Left ventricle myocardium inferior (tissue), 1 donor: ENCODE data around the gene STARD3. TPM values are rescaled to one million over a fixed set of nuclear protein-coding genes. Genes with fewer than 3 reads are reported as not detected.

Experiments used
- DNase-seq: peaks from one replicate; pipeline ENCODE4 v3.0.0-alpha.2; 2020
- H3K27ac ChIP-seq: fragments of 200-600 bp; replicated peaks from 2 replicates; pipeline ENCODE4 v1.8.0; 2021
- H3K27me3 ChIP-seq: fragments of 200-600 bp; 2 replicates; pipeline ENCODE4 v1.8.0; 2021; ENCODE audit warnings: low read depth
- H3K36me3 ChIP-seq: fragments of 200-600 bp; 2 replicates; pipeline ENCODE4 v1.8.0; 2021
- H3K4me1 ChIP-seq: fragments of 200-600 bp; 2 replicates; pipeline ENCODE4 v1.8.0; 2021
- H3K4me3 ChIP-seq: fragments of 200-600 bp; 2 replicates; pipeline ENCODE4 v1.8.0; 2021; ENCODE audit warnings: mild to moderate bottlenecking, moderate library complexity
- H3K9me3 ChIP-seq: fragments of 200-600 bp; replicated peaks from 2 replicates; pipeline ENCODE4 v1.8.0; 2021
- intact Hi-C: fragments of 100-400 bp; cut with micrococcal nuclease; formaldehyde crosslinking; loops from one replicate; pipeline ENCODE4 v1.11.0; 2022
- total RNA-seq: library from RNA; stranded (reverse); fragmentation: NEBNext Ultra II Directional; extraction: Animal tissue kit (Norgen Biotek cat#: 25700); gene quantifications from one replicate; pipeline ENCODE4 v1.2.1, GENCODE V29; 2021
- TF ChIP-seq, protein P1 (sequence below): fragments of 200-600 bp; IDR thresholded peaks from 2 replicates; pipeline ENCODE4 v1.8.0; 2021; ENCODE audit warnings: antibody characterized with exemption, mild to moderate bottlenecking, borderline replicate concordance
- donor health status: DM: no; HTN: yes; CAD: no; lungs with severe emphysema.

Gene STARD3
- total RNA-seq, 1 donor from 2014 or later: 15.7 TPM

DNA sequence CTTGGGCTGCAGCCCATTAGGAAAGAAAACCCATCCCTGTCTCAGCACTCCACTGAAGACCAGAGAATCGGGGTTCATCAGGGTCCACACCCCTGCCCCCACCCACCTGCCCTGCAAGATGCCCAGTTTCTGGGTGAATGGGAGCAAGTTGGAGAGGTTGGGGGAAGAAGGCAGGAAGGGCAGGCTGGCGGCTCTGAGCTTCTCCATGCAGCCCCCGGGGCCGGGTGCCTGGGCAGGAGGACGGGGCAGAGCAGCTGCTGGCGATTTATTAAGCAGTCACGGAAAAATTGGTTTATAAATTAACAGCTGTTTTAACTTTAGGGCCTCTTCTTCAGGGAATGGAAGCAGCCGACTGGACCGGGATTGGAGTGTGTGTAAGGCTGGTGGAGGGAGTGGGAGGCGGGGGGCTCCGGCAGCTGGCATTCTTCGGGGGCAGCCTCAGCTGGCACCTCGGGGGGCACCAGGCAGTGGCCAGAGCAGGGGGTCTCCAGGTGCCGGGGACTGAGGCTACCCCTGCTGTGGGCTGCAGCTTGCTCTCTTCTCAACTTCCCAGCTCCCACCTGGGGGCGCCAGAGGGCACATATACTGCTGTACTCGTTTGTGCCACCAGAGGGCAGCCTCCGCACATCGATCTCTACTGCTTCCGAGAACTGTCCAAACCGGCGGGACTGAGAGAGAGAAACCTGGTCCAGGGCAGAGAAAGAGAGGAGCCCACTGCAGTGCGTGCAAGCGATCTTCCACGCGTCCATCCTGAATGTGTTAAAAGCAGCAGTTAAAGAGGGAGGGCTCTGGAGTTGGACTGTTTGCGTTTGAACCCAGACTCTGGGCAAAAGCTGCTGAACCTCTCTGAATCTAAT lies 15.2 kb upstream of the STARD3 start:
- TF ChIP-seq, protein P1, sequence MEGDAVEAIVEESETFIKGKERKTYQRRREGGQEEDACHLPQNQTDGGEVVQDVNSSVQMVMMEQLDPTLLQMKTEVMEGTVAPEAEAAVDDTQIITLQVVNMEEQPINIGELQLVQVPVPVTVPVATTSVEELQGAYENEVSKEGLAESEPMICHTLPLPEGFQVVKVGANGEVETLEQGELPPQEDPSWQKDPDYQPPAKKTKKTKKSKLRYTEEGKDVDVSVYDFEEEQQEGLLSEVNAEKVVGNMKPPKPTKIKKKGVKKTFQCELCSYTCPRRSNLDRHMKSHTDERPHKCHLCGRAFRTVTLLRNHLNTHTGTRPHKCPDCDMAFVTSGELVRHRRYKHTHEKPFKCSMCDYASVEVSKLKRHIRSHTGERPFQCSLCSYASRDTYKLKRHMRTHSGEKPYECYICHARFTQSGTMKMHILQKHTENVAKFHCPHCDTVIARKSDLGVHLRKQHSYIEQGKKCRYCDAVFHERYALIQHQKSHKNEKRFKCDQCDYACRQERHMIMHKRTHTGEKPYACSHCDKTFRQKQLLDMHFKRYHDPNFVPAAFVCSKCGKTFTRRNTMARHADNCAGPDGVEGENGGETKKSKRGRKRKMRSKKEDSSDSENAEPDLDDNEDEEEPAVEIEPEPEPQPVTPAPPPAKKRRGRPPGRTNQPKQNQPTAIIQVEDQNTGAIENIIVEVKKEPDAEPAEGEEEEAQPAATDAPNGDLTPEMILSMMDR: peak; percentile 100
- H3K9me3 ChIP-seq: no peaks in the 10 kb centered on the region
- H3K36me3 ChIP-seq: no peaks in the 10 kb centered on the region
- DNase-seq: peak; percentile 85
- H3K4me3 ChIP-seq: no peak overlapping the region
- H3K4me1 ChIP-seq: peaks cover 31% of the 10 kb centered on the region
- intact Hi-C loops: loop anchor here (5.0 kb wide), 1 partner anchor 74 kb away; no protein-coding TSS in a partner anchor
- H3K27ac ChIP-seq: no peak overlapping the region
- peaks cover 35% of the 10 kb centered on the region for H3K27me3 ChIP-seq

DNA sequence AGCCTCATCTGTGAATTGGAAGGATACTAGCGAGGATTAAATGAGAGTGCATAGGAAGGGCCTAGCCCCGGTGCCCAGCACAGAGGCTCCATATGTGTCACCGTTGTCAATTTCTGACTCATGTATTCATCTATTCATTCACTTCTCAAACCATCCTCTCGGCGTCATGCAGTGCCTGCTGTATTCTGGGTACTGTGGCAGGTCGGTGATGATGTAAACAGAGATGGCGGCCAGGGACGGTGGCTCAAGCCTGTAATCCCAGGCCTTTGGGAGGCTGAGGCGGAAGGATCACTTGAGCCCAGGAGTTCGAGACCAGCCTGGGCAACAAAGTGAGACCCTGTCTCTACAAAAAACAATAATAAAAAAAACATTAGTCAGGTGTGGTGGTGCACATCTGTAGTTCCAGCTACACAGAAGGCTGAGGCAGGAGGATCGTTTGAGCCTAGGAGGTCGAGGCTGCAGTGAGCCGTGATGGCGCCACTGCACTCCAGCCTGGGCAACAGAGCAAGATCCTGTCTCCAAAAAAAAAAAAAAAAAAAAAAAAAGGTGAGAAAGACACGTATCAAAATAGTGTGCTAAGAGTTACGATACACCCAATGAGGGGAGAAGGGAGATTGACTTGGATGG lies 14.5 kb upstream of the STARD3 start:
- no peak overlapping the region for H3K4me3 ChIP-seq
- intact Hi-C loops: loop anchor here (5.0 kb wide), 1 partner anchor 75 kb away; no protein-coding TSS in a partner anchor
- no peaks in the 10 kb centered on the region for H3K9me3 ChIP-seq
- DNase-seq: no peak
- TF ChIP-seq, protein P1: no peak
- H3K4me1 ChIP-seq: peaks cover 32% of the 10 kb centered on the region
- H3K27ac ChIP-seq: no peak overlapping the region
- no peaks in the 10 kb centered on the region for H3K36me3 ChIP-seq
- H3K27me3 ChIP-seq: peaks cover 40% of the 10 kb centered on the region

DNA sequence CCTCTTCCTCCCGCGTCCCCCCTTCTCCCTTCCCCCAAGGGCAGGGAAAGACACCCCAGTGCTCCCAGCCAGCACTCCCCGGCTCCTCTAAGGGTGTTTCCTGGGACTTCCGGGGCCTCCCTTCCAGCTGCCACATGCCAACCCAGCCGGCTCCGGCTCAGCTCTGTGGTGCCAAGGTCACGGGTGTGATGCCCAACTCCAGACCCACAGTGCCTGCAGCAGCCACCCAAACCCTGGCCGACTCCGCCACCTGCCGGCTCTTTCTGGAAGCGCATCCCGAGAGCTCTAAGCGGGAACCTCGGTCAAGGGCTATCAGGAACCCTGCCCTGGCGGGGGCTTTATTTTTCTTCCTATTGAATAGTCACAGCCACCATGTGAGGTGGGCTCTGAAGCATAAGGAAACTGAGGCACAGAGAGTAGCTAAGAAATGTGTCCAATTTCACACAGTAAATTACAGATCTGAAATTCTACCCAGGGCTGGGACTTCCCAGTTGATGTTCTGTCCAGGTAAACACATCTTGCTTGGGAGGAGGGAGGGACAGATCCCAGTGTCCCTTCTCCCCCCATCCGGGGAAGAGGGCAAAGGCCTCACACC lies 13.5 kb upstream of the STARD3 start:
- Histone ChIP-seq H3K27ac (no peak overlapping the region), H3K27me3 (peaks cover 49% of the 10 kb centered on the region), H3K4me1 (peaks cover 28% of the 10 kb centered on the region), H3K9me3 (no peaks in the 10 kb centered on the region), H3K4me3 (no peak overlapping the region), H3K36me3 (no peaks in the 10 kb centered on the region)
- DNase-seq: peak; percentile 85
- TF ChIP-seq, protein P1: peak; percentile 95
- intact Hi-C loops: loop anchor here (5.0 kb wide), 1 partner anchor 76 kb away; no protein-coding TSS in a partner anchor

DNA sequence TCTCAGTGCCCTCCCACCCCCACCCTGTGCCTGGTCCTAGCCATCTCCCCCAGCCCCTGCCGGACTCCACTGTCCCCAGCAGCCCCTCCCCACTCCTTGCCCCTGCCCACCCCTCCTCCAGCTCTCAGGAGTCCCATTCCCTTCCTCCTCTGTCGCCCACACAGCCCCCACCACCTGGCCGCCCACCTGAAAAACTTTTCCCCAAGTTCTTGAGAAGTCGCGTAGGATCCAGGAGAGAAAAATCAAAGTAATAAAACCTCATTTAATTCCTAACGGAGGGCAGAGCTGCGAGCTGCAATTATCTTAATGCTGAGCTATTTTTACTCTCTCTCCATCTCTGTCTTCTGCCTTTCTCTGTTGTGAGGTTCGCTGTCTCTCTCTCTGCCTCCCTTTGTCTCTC lies 12.6 kb upstream of the STARD3 start:
- peaks cover 58% of the 10 kb centered on the region for H3K27me3 ChIP-seq
- intact Hi-C loops: loop anchor here (5.0 kb wide), 1 partner anchor 77 kb away; no protein-coding TSS in a partner anchor

More for the DNA sequence above, 12.6 kb upstream of the STARD3 start:
- H3K9me3 ChIP-seq: no peaks in the 10 kb centered on the region
- DNase-seq: no peak
- H3K4me3 ChIP-seq: no peak overlapping the region
- peaks cover 25% of the 10 kb centered on the region for H3K4me1 ChIP-seq
- no peaks in the 10 kb centered on the region for H3K36me3 ChIP-seq
- no peak overlapping the region for H3K27ac ChIP-seq
- TF ChIP-seq, protein P1: no peak
